ENCODE measurements around the gene ACSS2. TPM values are rescaled to one million over a fixed set of nuclear protein-coding genes. Genes with fewer than 3 reads are reported as not detected.

The ACSS2 gene
- total and polyA plus RNA-seq, 2 of the 8 experiments (the other 6 are each of a cell fraction or from before 2014, with no cell fraction given): 17.7 to 24.2 TPM

GRCh38 chr20:34883087-34883688, 6.8 kb downstream of the ACSS2 start:
- no peak for TF ChIP-seq ZNF274 (IDR thresholded peaks at IDR 0.05; ENCODE audit: borderline replicate concordance, extremely low read depth, low read length)
- no peak for TF ChIP-seq CBX8 (IDR thresholded peaks at IDR 0.05; ENCODE audit: borderline replicate concordance, low read depth, low read length)
- TF ChIP-seq HDAC6 (IDR thresholded peaks at IDR 0.05; ENCODE audit: low read depth, low read length): no peak
- no peak for TF ChIP-seq POLR2AphosphoS5 (IDR thresholded peaks at IDR 0.05; ENCODE audit: low read depth, low read length)
- TF ChIP-seq YY1 (IDR thresholded peaks at IDR 0.05; ENCODE audit: low read depth, low read length): no peak
- no peak for TF ChIP-seq SP4 (IDR thresholded peaks at IDR 0.05; ENCODE audit: low read length)
- TF ChIP-seq CBX5 (IDR thresholded peaks at IDR 0.05; ENCODE audit: low read depth, low read length): no peak
- TF ChIP-seq KDM1A (IDR thresholded peaks at IDR 0.05; ENCODE audit: borderline replicate concordance, low read length): no peak
- no peak for TF ChIP-seq HDAC2 (IDR thresholded peaks at IDR 0.05; ENCODE audit: borderline replicate concordance in 1 of 2, low read depth in 2 of 2, low read length in 2 of 2)
- no peaks in the 10 kb centered on the region for H3K23me2 ChIP-seq (ENCODE audit: low read depth, low read length)
- no peak for FAIRE-seq
- H2BK15ac ChIP-seq (ENCODE audit: low read length): no peak overlapping the region
- H3K9ac ChIP-seq (replicated peaks in 1 of 4; ENCODE audit: extremely low read depth in 1 of 4, low read depth in 3 of 4, low read length in 3 of 4): no peak overlapping the region
- H3K79me1 ChIP-seq (ENCODE audit: low read depth, low read length): no peaks in the 10 kb centered on the region
- no peaks in the 10 kb centered on the region; a peak in 1 of 7 replicates for H3K4me1 ChIP-seq (replicated peaks in 1 of 4; ENCODE audit: control insufficient read depth in 3 of 4, insufficient read depth in 4 of 4, low read length in 3 of 4)
- no peak for DNase-seq (ENCODE audit: low read depth in 1 of 2, low spot score in 2 of 2)
- no peaks in the 10 kb centered on the region for H3K27me3 ChIP-seq (replicated peaks in 1 of 4; ENCODE audit: control insufficient read depth in 3 of 4, extremely low read depth in 1 of 4, insufficient read depth in 3 of 4, low read length in 3 of 4)
- no peak overlapping the region for H2BK120ac ChIP-seq (replicated peaks; ENCODE audit: low read depth, low read length)
- ChIA-PET POLR2A (ENCODE audit: partially characterized antibody) (no interaction called here), CTCF (ENCODE audit: partially characterized antibody) (interaction anchor here (1.0 to 2.6 kb wide), 3 partner anchors 8 to 116 kb away, joined by 3 to 12 read pairs (median 4); no protein-coding TSS in a partner anchor)
- no peaks in the 10 kb centered on the region for H3K9me3 ChIP-seq (ENCODE audit: insufficient read depth in 2 of 2, low read depth in 1 of 2, low read length in 1 of 2)
- H2AK5ac ChIP-seq (ENCODE audit: low read depth, low read length): no peak overlapping the region
- H4K20me1 ChIP-seq (replicated peaks in 1 of 2; ENCODE audit: control insufficient read depth in 1 of 2, insufficient read depth in 2 of 2, low read length in 2 of 2): peaks cover 0 to 3% of the 10 kb centered on the region in 2 experiments
- no peak overlapping the region for H4K5ac ChIP-seq (ENCODE audit: insufficient read length, low read depth, low read length)
- H3K36me3 ChIP-seq (ENCODE audit: control insufficient read depth in 2 of 4, insufficient read depth in 4 of 4, low read length in 3 of 4): no peaks in the 10 kb centered on the region; a peak in 3 of 8 replicates
- H3K23ac ChIP-seq (ENCODE audit: insufficient read length): no peak overlapping the region
- H2BK5ac ChIP-seq (ENCODE audit: low read depth, low read length): no peak overlapping the region
- no peak overlapping the region for H2BK12ac ChIP-seq (ENCODE audit: low read depth, low read length)
- H3K27ac ChIP-seq (ENCODE audit: low read depth, low read length): no peak overlapping the region
- H2BK20ac ChIP-seq (ENCODE audit: low read length): no peak overlapping the region
- no peak overlapping the region for H4K8ac ChIP-seq (ENCODE audit: extremely low read depth, insufficient read depth, low read length)
- no peak overlapping the region for H3K18ac ChIP-seq (ENCODE audit: extremely low read depth, low read length)
- no peaks in the 10 kb centered on the region for H3K79me2 ChIP-seq (ENCODE audit: control insufficient read depth in 1 of 2, insufficient read depth in 2 of 2, low read length in 2 of 2)
- H3K4me2 ChIP-seq (ENCODE audit: insufficient read depth in 1 of 2, low read depth in 2 of 2, low read length in 2 of 2): no peak overlapping the region
- no peak overlapping the region for H3K4ac ChIP-seq (replicated peaks; ENCODE audit: insufficient read length, low read depth, low read length)
- H3K14ac ChIP-seq (ENCODE audit: insufficient read length): no peak overlapping the region
- H3K56ac ChIP-seq (replicated peaks; ENCODE audit: insufficient read length, low read depth, low read length): no peak overlapping the region
- H3K4me3 ChIP-seq (ENCODE audit: extremely low read depth in 1 of 4, insufficient read depth in 2 of 4, low read depth in 3 of 4, low read length in 4 of 4): no peak overlapping the region
- no peak overlapping the region for H2AFZ ChIP-seq (ENCODE audit: low read length)
- H4K91ac ChIP-seq (replicated peaks; ENCODE audit: insufficient read length, low read length): no peak overlapping the region
